H1 (cell line): ENCODE measurements around the gene ADAD2. TPM values are rescaled to one million over a fixed set of nuclear protein-coding genes. Genes with fewer than 3 reads are reported as not detected.

Experiments used
- CTCF ChIA-PET: fragments of 300-600 bp; sonication (Branson Sonifier 250); formaldehyde crosslinking; loops from one replicate; lab custom pipeline; 2021; ENCODE audit not compliant: partially characterized antibody; lab: Charles Lee
- POLR2A ChIA-PET: fragments of 300-600 bp; sonication (Branson Sonifier 250); formaldehyde crosslinking; loops from one replicate; lab custom pipeline; 2021; ENCODE audit warnings: inconsistent platforms; ENCODE audit not compliant: partially characterized antibody; lab: Charles Lee
- DNase-seq, 2 experiments: peaks; one replicate each; pipeline versions ENCODE4 v3.0.0 to v3.0.0-alpha.2; 2010 to 2022; ENCODE audit warnings: low spot score in 2 of 2, low read depth in 1 of 2, mixed read lengths in 1 of 2
- FAIRE-seq: peaks from 2 replicates; lab custom pipeline; 2011; peaks lifted over from hg19 to GRCh38; lab: Jason Lieb, UNC
- H2AFZ ChIP-seq: 2 replicates; pipeline ENCODE4 v1.8.1; 2012; ENCODE audit warnings: low read length, inconsistent platforms
- H2AK5ac ChIP-seq: 2 replicates; pipeline ENCODE4 v1.6.1; 2013; ENCODE audit warnings: low read depth, low read length
- H2BK120ac ChIP-seq: replicated peaks from 2 replicates; pipeline ENCODE3; 2013; ENCODE audit warnings: low read depth, low read length, inconsistent platforms
- H2BK12ac ChIP-seq: 2 replicates; pipeline ENCODE4 v1.6.1; 2013; ENCODE audit warnings: low read depth, low read length
- H2BK15ac ChIP-seq: 2 replicates; pipeline ENCODE4 v1.6.1; 2013; ENCODE audit warnings: low read length
- H2BK20ac ChIP-seq: 2 replicates; pipeline ENCODE4 v1.6.1; 2013; ENCODE audit warnings: low read length
- H2BK5ac ChIP-seq: 2 replicates; pipeline ENCODE4 v1.6.1; 2013; ENCODE audit warnings: low read depth, low read length
- H3K14ac ChIP-seq: 2 replicates; pipeline ENCODE4 v1.6.1; 2013; ENCODE audit warnings: inconsistent platforms; ENCODE audit not compliant: insufficient read length
- H3K18ac ChIP-seq: 2 replicates; pipeline ENCODE4 v1.6.1; 2013; ENCODE audit warnings: low read length; ENCODE audit errors: extremely low read depth
- H3K23ac ChIP-seq: 2 replicates; pipeline ENCODE4 v1.6.1; 2013; ENCODE audit warnings: inconsistent platforms; ENCODE audit not compliant: insufficient read length
- H3K23me2 ChIP-seq: 2 replicates; pipeline ENCODE4 v1.6.1; 2013; ENCODE audit warnings: low read depth, low read length
- H3K27ac ChIP-seq: 2 replicates; pipeline ENCODE4 v1.6.1; 2011; ENCODE audit warnings: low read depth, low read length, inconsistent platforms
- H3K27me3 ChIP-seq, 4 experiments: replicated peaks in 1 of 4; 1 replicate in 1 of 4; 2 replicates in 3 of 4; pipeline versions ENCODE4 v1.6.1 to v1.8.1; 2011 to 2013; ENCODE audit warnings: low read length in 3 of 4, mild to moderate bottlenecking in 3 of 4, inconsistent platforms in 2 of 4, mixed read lengths in 2 of 4, moderate library complexity in 1 of 4; ENCODE audit not compliant: control insufficient read depth in 3 of 4, insufficient read depth in 3 of 4; ENCODE audit errors: extremely low read depth in 1 of 4
- H3K36me3 ChIP-seq, 4 experiments: 2 replicates each; pipeline versions ENCODE4 v1.6.1 to v1.8.1; 2011 to 2013; ENCODE audit warnings: mild to moderate bottlenecking in 4 of 4, low read length in 3 of 4, moderate library complexity in 2 of 4, control low read depth in 1 of 4, inconsistent platforms in 1 of 4; ENCODE audit not compliant: insufficient read depth in 4 of 4, control insufficient read depth in 2 of 4
- H3K4ac ChIP-seq: replicated peaks from 2 replicates; pipeline ENCODE3; 2013; ENCODE audit warnings: low read length, low read depth, mixed read lengths, inconsistent platforms; ENCODE audit not compliant: insufficient read length
- H3K4me1 ChIP-seq, 4 experiments: replicated peaks in 1 of 4; 1 replicate in 1 of 4; 2 replicates in 3 of 4; pipeline versions ENCODE4 v1.6.1 to v1.8.1; 2011 to 2013; ENCODE audit warnings: low read length in 3 of 4, inconsistent platforms in 2 of 4, mixed read lengths in 1 of 4; ENCODE audit not compliant: insufficient read depth in 4 of 4, control insufficient read depth in 3 of 4
- H3K4me2 ChIP-seq, 2 experiments: 2 replicates each; pipeline versions ENCODE4 v1.6.1 to v1.8.1; 2011 to 2013; ENCODE audit warnings: low read depth in 2 of 2, low read length in 2 of 2, control low read depth in 1 of 2, inconsistent platforms in 1 of 2, mild to moderate bottlenecking in 1 of 2; ENCODE audit not compliant: insufficient read depth in 1 of 2
- H3K4me3 ChIP-seq, 4 experiments: fragments of 200-600, 300-600 bp in 1 of 4; sonication (generic), shearing (Covaris generic), sonication (Bioruptor Twin) in 1 of 4; 2 replicates each; pipeline versions ENCODE4 v1.5.1 to v1.8.1; 2011 to 2016; ENCODE audit warnings: low read length in 4 of 4, low read depth in 3 of 4, control low read depth in 2 of 4, inconsistent platforms in 2 of 4, mild to moderate bottlenecking in 2 of 4, mixed read lengths in 1 of 4, moderate library complexity in 1 of 4; ENCODE audit not compliant: insufficient read depth in 2 of 4; ENCODE audit errors: extremely low read depth in 1 of 4
- H3K56ac ChIP-seq: replicated peaks from 2 replicates; pipeline ENCODE3; 2013; ENCODE audit warnings: low read depth, mild to moderate bottlenecking, mixed read lengths, low read length, inconsistent platforms; ENCODE audit not compliant: insufficient read length
- H3K79me1 ChIP-seq: 2 replicates; pipeline ENCODE4 v1.6.1; 2013; ENCODE audit warnings: low read depth, low read length, control low read depth
- H3K79me2 ChIP-seq, 2 experiments: 2 replicates each; pipeline versions ENCODE4 v1.6.1 to v1.8.1; 2012 to 2013; ENCODE audit warnings: low read length in 2 of 2, mild to moderate bottlenecking in 2 of 2, inconsistent platforms in 1 of 2; ENCODE audit not compliant: insufficient read depth in 2 of 2, control insufficient read depth in 1 of 2
- H3K9ac ChIP-seq, 4 experiments: replicated peaks in 1 of 4; 1 replicate in 1 of 4; 2 replicates in 3 of 4; pipeline versions ENCODE4 v1.6.1 to v1.8.1; 2011 to 2013; ENCODE audit warnings: low read depth in 3 of 4, low read length in 3 of 4, control low read depth in 2 of 4, mild to moderate bottlenecking in 2 of 4, moderate library complexity in 2 of 4, inconsistent platforms in 1 of 4; ENCODE audit errors: extremely low read depth in 1 of 4
- H3K9me3 ChIP-seq, 2 experiments: 2 replicates each; pipeline versions ENCODE4 v1.6.1 to v1.8.1; 2012 to 2013; ENCODE audit warnings: mild to moderate bottlenecking in 2 of 2, moderate library complexity in 2 of 2, control low read depth in 1 of 2, inconsistent platforms in 1 of 2, low read depth in 1 of 2, low read length in 1 of 2, mixed read lengths in 1 of 2; ENCODE audit not compliant: insufficient read depth in 2 of 2
- H4K20me1 ChIP-seq, 2 experiments: replicated peaks in 1 of 2; 2 replicates each; pipeline versions ENCODE3 to v1.8.1; 2011 to 2013; ENCODE audit warnings: inconsistent platforms in 2 of 2, low read length in 2 of 2, mild to moderate bottlenecking in 1 of 2; ENCODE audit not compliant: insufficient read depth in 2 of 2, control insufficient read depth in 1 of 2
- H4K5ac ChIP-seq: 2 replicates; pipeline ENCODE4 v1.6.1; 2013; ENCODE audit warnings: low read length, low read depth, mixed read lengths, inconsistent platforms; ENCODE audit not compliant: insufficient read length
- H4K8ac ChIP-seq: 2 replicates; pipeline ENCODE4 v1.8.0; 2013; ENCODE audit warnings: mild to moderate bottlenecking, moderate library complexity, low read length, inconsistent platforms; ENCODE audit not compliant: insufficient read depth; ENCODE audit errors: extremely low read depth
- H4K91ac ChIP-seq: replicated peaks from 2 replicates; pipeline ENCODE3; 2013; ENCODE audit warnings: low read length, mixed read lengths, inconsistent platforms; ENCODE audit not compliant: insufficient read length
- CHD2 ChIP-seq: IDR thresholded peaks from 2 replicates; pipeline ENCODE4 v1.6.1; 2012; ENCODE audit warnings: low read length, improper control_type of control experiment
- WGBS, 2 experiments: shearing (Covaris generic) in 1 of 2; methylation state at CpG; one replicate each; pipeline versions ENCODE4 v1.1.6 to v1.1.7; 2013 to 2015; ENCODE audit warnings: low lambda C conversion rate in 2 of 2, mixed read lengths in 2 of 2, inconsistent platforms in 1 of 2, low coverage in 1 of 2, missing lambda C conversion rate in 1 of 2; ENCODE audit not compliant: insufficient replicate concordance in 2 of 2, insufficient coverage in 1 of 2, insufficient read length in 1 of 2; ENCODE audit errors: extremely low coverage in 1 of 2, missing lambda C conversion rate in 1 of 2; 5-methylcytosine and 5-hydroxymethylcytosine counted together
- polyA plus RNA-seq, 7 experiments: library from polyadenylated mRNA; depleted of rRNA in 3 of 7; stranded (reverse) in 5 of 7; unstranded in 2 of 7; fragments of >200 nt in 5 of 7; fragments of 200-250 nt in 2 of 7; gene quantifications; 1 replicate in 5 of 7; 2 replicates in 1 of 7; 4 replicates in 1 of 7; pipeline versions ENCODE4 v1.2.1 to v1.2.3, GENCODE V29; 2011 to 2013; ENCODE audit warnings: missing spikeins in 2 of 7, mixed read lengths in 2 of 7
- total RNA-seq: library from RNA; stranded (reverse); fragmentation: NEBNext Ultra II Directional; extraction: Animal tissue kit (Norgen Biotek cat#: 25700); gene quantifications from 2 replicates; pipeline ENCODE4 v1.2.1, GENCODE V29; 2021

The ADAD2 gene
- total and polyA plus RNA-seq, 2 of the 8 experiments (the other 6 are each of a cell fraction or from before 2014, with no cell fraction given) = 1.2 to 1.3 TPM

GRCh38 chr16:84166796-84167695, 23.9 kb upstream of the ADAD2 start:
- Histone ChIP-seq H3K27ac (no peak overlapping the region), H3K18ac (no peak overlapping the region), H3K79me2 (no peaks in the 10 kb centered on the region), H3K4me1 (no peaks in the 10 kb centered on the region), H3K9ac (no peak overlapping the region), H3K4me2 (peak overlapping the region in 1 of 2 experiments; percentile 50; a peak in 1 of 4 replicates), H3K14ac (no peak overlapping the region), H4K91ac (no peak overlapping the region), H3K4me3 (no peak overlapping the region), H3K79me1 (no peaks in the 10 kb centered on the region), H4K20me1 (no peaks in the 10 kb centered on the region), H2AK5ac (no peak overlapping the region), H2BK20ac (no peak overlapping the region), H3K23ac (no peak overlapping the region), H4K5ac (no peak overlapping the region), H3K56ac (no peak overlapping the region), H3K4ac (no peak overlapping the region), H2AFZ (peak overlapping the region; percentile 99), H2BK120ac (no peak overlapping the region), H3K36me3 (no peaks in the 10 kb centered on the region), H2BK5ac (no peak overlapping the region), H4K8ac (no peak overlapping the region), H3K9me3 (no peaks in the 10 kb centered on the region), H3K23me2 (peaks cover 2% of the 10 kb centered on the region; the same call in 1 of the 2 replicates), H2BK12ac (no peak overlapping the region), H3K27me3 (no peaks in the 10 kb centered on the region; a peak in 1 of 7 replicates), H2BK15ac (no peak overlapping the region)
- FAIRE-seq (no peak), DNase-seq (no peak)
- no peak for TF ChIP-seq CHD2
- WGBS, 2 experiments = 78% methylated on average over 13 of the region's 13 CpGs; no CpG with 5 or more reads in 1 of the 2 experiments
- POLR2A ChIA-PET = interaction anchor here (1.0 to 5.4 kb wide), 2 partner anchors 11 to 20 kb away, joined by 6 to 35 read pairs; partner anchors contain the start of gene TAF1C
- CTCF ChIA-PET = interaction anchor here (0.7 to 3.6 kb wide), 10 partner anchors 10 to 213 kb away, joined by 3 to 25 read pairs (median 4); partner anchors contain the start of genes MBTPS1 and TAF1C
